Activated T-helper 2 cell treated with anti-CD3 and anti-CD28 coated beads, Interferon-gamma antibody, Interleukin-2, Interleukin-4, amounts not matched to agents 10 μg/mL and 5 μg/mL and 100 μg/mL, durations not matched to agents 14 hours and 24 hours and 36 hours (primary cell): ENCODE data around the gene WDR26. TPM values are rescaled to one million over a fixed set of nuclear protein-coding genes. Genes with fewer than 3 reads are reported as not detected.

Experiments
- DNase-seq: peaks from one replicate; pipeline ENCODE4 v3.0.0; 2021; ENCODE audit warnings: low spot score
- H3K27ac Mint-ChIP-seq: one replicate; pipeline ENCODE4 v1.8.0; 2021; ENCODE audit warnings: mixed read lengths
- H3K27me3 Mint-ChIP-seq: one replicate; pipeline ENCODE4 v1.8.0; 2021; ENCODE audit warnings: low read depth, mixed read lengths
- H3K36me3 Mint-ChIP-seq: one replicate; pipeline ENCODE4 v1.8.0; 2021; ENCODE audit warnings: low read depth, mixed read lengths
- H3K4me1 Mint-ChIP-seq: one replicate; pipeline ENCODE4 v1.8.0; 2021; ENCODE audit warnings: low read depth, mixed read lengths
- H3K4me3 Mint-ChIP-seq: one replicate; pipeline ENCODE4 v1.8.0; 2021; ENCODE audit warnings: low read depth, mild to moderate bottlenecking, moderate library complexity, mixed read lengths
- H3K9me3 Mint-ChIP-seq: one replicate; pipeline ENCODE4 v1.8.0; 2021; ENCODE audit warnings: mixed read lengths
- intact Hi-C: fragments of 100-400 bp; cut with micrococcal nuclease; formaldehyde crosslinking; loops from one replicate; pipeline ENCODE4 v1.15.1; 2023
- total RNA-seq: library from RNA; stranded (reverse); gene quantifications from 2 replicates; pipeline ENCODE4 v1.2.3, GENCODE V29; 2022

Gene WDR26
- total RNA-seq, 1 donor from 2014 or later: 82.0 TPM

- intact Hi-C loops: no loop called here
- Mint-ChIP-seq H3K27me3 (no peaks in the 10 kb centered on the region), H3K36me3 (peaks cover 3% of the 10 kb centered on the region), H3K4me3 (no peak overlapping the region), H3K9me3 (no peaks in the 10 kb centered on the region), H3K4me1 (peaks cover 25% of the 10 kb centered on the region), H3K27ac (no peak overlapping the region)
- no peak for DNase-seq
Observed at GRCh38 chr1:224454402-224455055, 19.9 kb upstream of the WDR26 start.

GRCh38 chr1:224450561-224451350, 16.2 kb upstream of the WDR26 start:
- peaks cover 10% of the 10 kb centered on the region for H3K36me3 Mint-ChIP-seq
- H3K27ac Mint-ChIP-seq: no peak overlapping the region
- intact Hi-C loops: no loop called here
- H3K27me3 Mint-ChIP-seq: no peaks in the 10 kb centered on the region
- H3K4me1 Mint-ChIP-seq: peaks cover 7% of the 10 kb centered on the region
- no peak for DNase-seq
- no peak overlapping the region for H3K4me3 Mint-ChIP-seq
- H3K9me3 Mint-ChIP-seq: no peaks in the 10 kb centered on the region

- intact Hi-C loops: no loop called here
- Mint-ChIP-seq H3K27me3 (no peaks in the 10 kb centered on the region), H3K4me1 (peaks cover 9% of the 10 kb centered on the region), H3K4me3 (no peak overlapping the region), H3K27ac (no peak overlapping the region), H3K36me3 (peaks cover 10% of the 10 kb centered on the region), H3K9me3 (no peaks in the 10 kb centered on the region)
- no peak for DNase-seq
Observed at GRCh38 chr1:224450159-224450558, 15.6 kb upstream of the WDR26 start.

- H3K27me3 Mint-ChIP-seq: no peaks in the 10 kb centered on the region
- peaks cover 10% of the 10 kb centered on the region for H3K36me3 Mint-ChIP-seq
- no peak for DNase-seq
- H3K4me3 Mint-ChIP-seq: no peak overlapping the region
- intact Hi-C loops: no loop called here
- H3K4me1 Mint-ChIP-seq: peaks cover 9% of the 10 kb centered on the region
- H3K9me3 Mint-ChIP-seq: no peaks in the 10 kb centered on the region
- no peak overlapping the region for H3K27ac Mint-ChIP-seq
Observed at GRCh38 chr1:224448453-224449017, 13.9 kb upstream of the WDR26 start.

- H3K27me3 Mint-ChIP-seq: no peaks in the 10 kb centered on the region
- H3K36me3 Mint-ChIP-seq: peaks cover 10% of the 10 kb centered on the region
- no peak overlapping the region for H3K4me3 Mint-ChIP-seq
- DNase-seq: no peak
- no peaks in the 10 kb centered on the region for H3K9me3 Mint-ChIP-seq
- peaks cover 9% of the 10 kb centered on the region for H3K4me1 Mint-ChIP-seq
- no peak overlapping the region for H3K27ac Mint-ChIP-seq
- intact Hi-C loops: no loop called here
Observed at GRCh38 chr1:224447971-224448370, 13.4 kb upstream of the WDR26 start.

GRCh38 chr1:224447251-224447650, 12.7 kb upstream of the WDR26 start:
- H3K36me3 Mint-ChIP-seq: peaks cover 10% of the 10 kb centered on the region
- no peak overlapping the region for H3K4me3 Mint-ChIP-seq
- no peak for DNase-seq
- peaks cover 9% of the 10 kb centered on the region for H3K4me1 Mint-ChIP-seq
- no peaks in the 10 kb centered on the region for H3K9me3 Mint-ChIP-seq
- intact Hi-C loops: no loop called here
- no peak overlapping the region for H3K27ac Mint-ChIP-seq
- H3K27me3 Mint-ChIP-seq: no peaks in the 10 kb centered on the region

GRCh38 chr1:224438989-224439388, 4.4 kb upstream of the WDR26 start:
- Mint-ChIP-seq H3K36me3 (peaks cover 9% of the 10 kb centered on the region), H3K4me1 (peaks cover 20% of the 10 kb centered on the region), H3K4me3 (no peak overlapping the region), H3K27ac (no peak overlapping the region), H3K27me3 (no peaks in the 10 kb centered on the region), H3K9me3 (no peaks in the 10 kb centered on the region)
- intact Hi-C loops: loop anchor here (10.0 kb wide), 1 partner anchor 986 kb away; the partner anchor contains the start of gene LBR
- DNase-seq: no peak

- Mint-ChIP-seq H3K4me3 (peak overlapping the region; percentile 90), H3K27me3 (no peaks in the 10 kb centered on the region), H3K36me3 (peaks cover 23% of the 10 kb centered on the region), H3K27ac (peak overlapping the region; percentile 40), H3K9me3 (no peaks in the 10 kb centered on the region), H3K4me1 (peaks cover 39% of the 10 kb centered on the region)
- no peak for DNase-seq
- intact Hi-C loops: loop anchor here (2.0 to 10.0 kb wide), 3 partner anchors 21 to 989 kb away; partner anchors contain the start of gene LBR
Observed at GRCh38 chr1:224435999-224436398, 1.4 kb upstream of the WDR26 start.

- intact Hi-C loops: loop anchor here (2.0 to 10.0 kb wide), 3 partner anchors 21 to 989 kb away; partner anchors contain the start of gene LBR
- Mint-ChIP-seq H3K27me3 (no peaks in the 10 kb centered on the region), H3K9me3 (no peaks in the 10 kb centered on the region), H3K4me3 (peak overlapping the region; percentile 90), H3K27ac (peak overlapping the region; percentile 92), H3K36me3 (peaks cover 29% of the 10 kb centered on the region), H3K4me1 (peaks cover 44% of the 10 kb centered on the region)
- no peak for DNase-seq
Observed at GRCh38 chr1:224435318-224435763, 744 bp upstream of the WDR26 start.

- Mint-ChIP-seq H3K4me3 (peak overlapping the region; percentile 87), H3K27me3 (no peaks in the 10 kb centered on the region), H3K9me3 (no peaks in the 10 kb centered on the region), H3K27ac (peak overlapping the region; percentile 77), H3K4me1 (peaks cover 45% of the 10 kb centered on the region), H3K36me3 (peaks cover 35% of the 10 kb centered on the region)
- intact Hi-C loops: loop anchor here (1.0 to 10.0 kb wide), 8 partner anchors 23 to 991 kb away; partner anchors contain the start of genes CNIH4, DEGS1 and LBR
- peak; percentile 47 for DNase-seq
Observed at GRCh38 chr1:224433701-224434672, 610 bp downstream of the WDR26 start.

- Mint-ChIP-seq H3K4me3 (peak overlapping the region; percentile 87), H3K9me3 (no peaks in the 10 kb centered on the region), H3K36me3 (peaks cover 40% of the 10 kb centered on the region), H3K27me3 (no peaks in the 10 kb centered on the region), H3K27ac (peak overlapping the region; percentile 77), H3K4me1 (peaks cover 45% of the 10 kb centered on the region)
- DNase-seq: no peak
- intact Hi-C loops: loop anchor here (1.0 to 10.0 kb wide), 5 partner anchors 52 to 992 kb away; partner anchors contain the start of genes DEGS1 and LBR
Observed at GRCh38 chr1:224433041-224433691, 1.4 kb downstream of the WDR26 start.
